ENCODE data around the gene RARRES2. TPM values are rescaled to one million over a fixed set of nuclear protein-coding genes. Genes with fewer than 3 reads are reported as not detected.
"Not testable (repeated sequence)": the region's sequence is repeated elsewhere in the genome, so short reads cannot be mapped to it uniquely, and the experiment has no call there.

The RARRES2 gene
- 6.2 TPM for total RNA-seq

DNA sequence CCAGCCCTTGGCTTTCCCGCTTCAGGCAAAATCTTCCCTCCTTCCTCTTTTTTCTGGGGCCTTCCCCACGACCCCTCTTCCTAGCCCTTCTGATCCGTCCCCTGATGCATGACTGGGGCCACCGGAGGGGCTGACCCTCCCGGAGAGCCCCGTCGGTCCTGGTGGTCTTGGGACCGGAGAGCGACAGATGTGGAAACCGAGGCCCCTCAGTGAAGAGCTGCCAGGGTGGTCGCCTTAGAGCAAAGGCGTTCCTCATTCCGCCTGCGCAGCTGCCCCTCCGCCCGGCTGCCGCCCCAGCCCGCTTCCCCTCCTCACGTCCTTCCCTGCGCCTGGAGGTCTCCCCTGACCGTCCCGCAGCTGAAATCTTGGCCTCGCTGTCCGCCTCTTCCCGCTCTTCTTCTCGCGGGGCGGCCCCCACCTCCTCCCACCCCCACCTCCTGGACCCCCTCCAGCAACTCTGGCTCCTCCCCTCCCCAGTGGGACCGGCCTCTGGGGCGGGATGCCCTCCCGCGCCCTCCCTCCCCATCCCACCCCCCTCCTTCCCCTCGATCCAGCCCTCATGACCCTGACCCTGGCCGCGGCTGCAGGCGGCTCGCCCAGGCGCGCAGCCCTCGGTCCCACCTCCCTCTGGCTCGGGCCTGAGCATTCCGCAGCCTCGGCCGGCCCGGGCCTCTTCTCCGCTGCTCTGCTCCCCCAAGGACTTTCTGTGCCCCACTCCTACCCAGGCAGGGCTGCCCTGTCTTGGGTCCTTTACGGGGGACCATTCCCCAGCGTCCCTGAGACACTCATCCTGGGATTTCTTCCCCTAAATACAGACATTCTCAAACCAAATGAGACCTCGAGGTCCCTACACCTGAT is at the start of gene RARRES2:
Gene RARRES2 (minus strand): TSS at position 367 of the 858 bp plus-strand sequence. CDS start 1,020 bp downstream, outside the sequence.
- DNase-seq: no peak

DNA sequence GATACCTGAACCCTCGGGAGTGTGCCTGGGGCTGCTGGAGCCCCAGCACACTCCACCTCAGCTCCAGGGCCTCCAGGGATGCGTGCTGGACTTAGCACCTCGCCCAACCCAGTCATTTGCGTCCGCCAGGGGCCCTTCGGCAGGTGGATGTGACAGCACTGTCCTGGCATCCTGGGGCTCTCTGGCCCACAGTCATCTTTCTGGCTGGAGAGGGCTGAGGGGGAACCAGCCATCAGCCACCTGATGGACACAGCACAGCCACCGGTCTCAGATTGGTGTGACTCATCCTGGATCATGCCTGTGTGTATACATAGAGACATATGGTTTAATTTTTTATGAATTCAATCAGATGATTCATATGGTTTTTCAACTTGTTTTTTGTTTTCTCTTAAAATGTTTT is 48.8 kb upstream of the RARRES2 start:
- DNase-seq: no peak

DNA sequence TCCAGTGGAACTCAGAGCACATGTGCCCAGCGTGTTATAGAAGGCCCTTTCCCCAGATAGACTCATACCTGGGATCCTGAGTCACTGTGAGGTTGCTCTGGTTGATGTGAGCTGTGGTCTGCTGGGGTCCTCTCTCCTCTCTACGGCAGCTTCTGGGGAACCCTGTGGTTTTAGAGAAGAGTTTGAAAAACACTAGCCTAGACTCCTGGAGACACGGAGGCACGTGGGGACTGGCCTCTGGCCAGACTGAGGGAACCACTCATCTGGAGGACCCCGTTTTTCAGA is 48.0 kb upstream of the RARRES2 start:
- DNase-seq: no peak

DNA sequence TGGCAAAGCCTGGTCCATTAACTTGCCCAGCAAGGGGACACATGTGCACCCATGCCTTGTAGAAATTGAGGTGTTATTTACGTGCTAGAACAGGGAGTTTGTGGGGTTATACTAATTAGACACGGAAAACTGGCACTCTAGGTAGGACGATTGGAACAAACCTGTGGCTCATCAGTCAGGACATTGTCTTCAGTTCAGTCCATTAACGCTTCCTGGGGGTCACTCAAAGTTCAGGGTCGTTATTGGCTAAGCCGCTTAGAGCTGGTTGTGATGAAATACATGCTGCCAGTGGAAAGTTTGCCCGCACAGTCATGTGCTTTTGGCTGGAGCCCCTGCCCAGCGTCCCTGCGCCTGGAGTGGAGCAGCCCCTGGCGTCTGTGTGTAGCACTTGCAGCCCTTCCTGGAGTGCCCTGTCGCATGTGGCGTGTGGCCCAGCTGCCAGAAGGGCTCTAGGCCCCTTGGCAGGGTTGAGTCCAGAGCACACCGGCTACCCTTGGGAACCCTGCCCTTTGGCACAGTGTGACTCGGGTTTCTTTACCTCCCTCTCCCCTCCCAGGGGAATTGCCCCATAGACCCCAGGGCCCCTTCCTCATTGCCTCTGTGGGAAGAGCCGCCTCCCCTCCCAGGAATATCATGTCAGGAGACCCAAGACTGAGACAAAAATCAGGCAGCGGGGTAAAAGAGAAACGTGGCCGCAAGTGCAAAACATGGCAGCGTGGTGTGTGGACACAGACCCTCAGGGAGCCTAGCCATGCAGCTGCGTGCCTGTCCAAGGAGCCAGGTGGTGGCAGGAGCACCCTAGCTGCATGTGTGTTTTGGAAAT is 47.5 kb upstream of the RARRES2 start:
- peak; percentile 47 for DNase-seq

DNA sequence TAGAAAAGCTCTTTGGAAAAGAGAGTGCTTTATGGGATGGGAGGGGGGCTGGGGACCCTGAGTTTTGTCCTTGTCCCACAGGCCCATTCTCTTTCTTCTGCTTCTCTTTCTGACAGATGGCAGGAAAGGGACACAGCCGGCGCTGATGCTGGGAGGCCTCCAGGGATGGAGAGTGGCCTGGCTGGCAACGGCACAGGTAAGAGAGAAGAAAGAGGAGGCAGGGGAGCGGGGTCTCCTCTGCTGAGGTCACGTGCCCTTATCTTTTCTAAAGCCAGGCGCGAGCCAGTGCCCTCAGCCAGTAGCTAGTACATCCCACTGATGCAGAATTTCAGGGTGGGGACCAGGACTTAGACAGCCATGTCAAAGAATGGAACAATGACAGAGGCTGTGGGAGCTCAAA is 46.9 kb upstream of the RARRES2 start:
- DNase-seq: no peak

DNA sequence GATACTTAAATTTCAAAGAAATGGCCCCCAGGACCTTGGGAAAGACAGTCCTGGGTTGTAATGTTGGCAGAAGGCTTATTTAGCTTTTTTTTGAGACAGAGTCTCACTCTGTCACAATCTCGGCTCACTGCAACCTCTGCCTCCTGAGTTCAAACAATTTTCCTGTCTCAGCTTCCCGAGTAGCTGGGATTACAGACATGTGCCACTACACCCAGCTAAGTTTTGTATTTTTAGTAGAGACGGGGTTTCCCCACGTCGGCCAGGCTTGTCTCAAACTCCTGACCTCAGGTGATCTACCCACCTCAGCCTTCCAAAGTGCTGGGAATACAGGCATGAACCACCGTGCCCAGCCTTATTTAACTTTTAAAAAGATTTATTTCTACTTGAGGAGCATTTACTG is 44.5 kb upstream of the RARRES2 start:
- not testable (repeated sequence) for DNase-seq

DNA sequence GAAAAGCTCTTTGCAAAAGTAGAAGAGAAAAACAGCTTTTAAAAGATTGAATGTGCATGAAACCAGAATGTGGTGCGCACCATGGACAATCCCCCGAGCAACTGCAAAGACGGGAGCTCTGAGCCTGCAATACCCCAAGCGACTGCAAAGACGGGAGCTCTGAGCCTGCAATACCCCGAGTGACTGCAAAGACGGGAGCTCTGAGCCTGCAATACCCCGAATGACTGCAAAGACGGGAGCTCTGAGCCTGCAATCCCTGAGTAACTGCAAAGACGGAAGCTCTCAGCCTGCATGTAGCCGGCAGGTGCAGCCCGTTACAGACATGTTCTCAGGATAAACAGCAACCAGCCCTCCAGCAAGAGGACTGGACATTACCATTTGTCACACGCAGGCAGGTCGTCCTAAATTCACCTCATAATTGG is 43.9 kb upstream of the RARRES2 start:
- DNase-seq: no peak

DNA sequence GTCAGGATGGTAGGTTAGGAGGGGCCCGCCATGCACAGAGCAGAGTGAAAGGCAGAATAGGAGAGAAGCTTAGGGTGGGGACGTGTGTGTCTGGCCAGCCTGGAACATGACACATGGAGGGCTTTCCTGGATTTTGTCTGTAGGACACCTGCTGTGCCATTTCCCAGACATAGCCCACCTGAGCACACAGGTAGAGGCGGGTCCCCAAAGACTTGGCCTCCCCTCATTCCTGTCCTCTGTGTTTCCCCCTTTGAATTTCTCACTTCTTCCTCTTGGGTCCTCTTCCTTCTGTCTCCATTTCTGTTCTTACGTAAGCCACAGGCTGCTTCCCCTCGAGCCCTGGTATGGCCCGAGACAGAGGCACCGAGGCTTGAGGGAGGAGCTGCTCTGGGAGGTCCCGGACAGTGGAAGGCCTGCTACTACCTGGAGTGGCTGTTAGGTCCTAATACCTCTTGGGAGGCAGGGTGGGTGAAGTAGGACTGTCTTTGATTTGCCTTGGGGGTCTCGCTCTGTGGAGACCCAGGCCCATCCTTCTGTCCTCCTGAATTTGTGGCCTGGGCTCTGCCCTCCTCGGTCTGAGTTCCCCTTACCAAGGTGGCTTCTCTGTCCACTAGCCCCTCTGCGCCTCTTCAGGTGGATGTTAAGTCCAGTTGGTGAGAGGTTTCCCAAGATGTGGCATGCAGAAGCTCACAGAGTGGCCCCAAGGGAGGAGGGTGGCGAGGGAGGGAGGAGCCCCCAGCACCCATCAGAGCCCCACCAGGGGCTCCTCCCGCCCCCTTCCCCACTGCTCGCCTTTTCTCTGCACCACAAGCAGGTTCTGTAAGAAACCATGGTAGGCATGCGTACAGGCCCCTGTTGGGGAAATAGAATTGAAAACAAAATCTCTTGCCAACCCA is 43.2 kb upstream of the RARRES2 start:
- DNase-seq: no peak

DNA sequence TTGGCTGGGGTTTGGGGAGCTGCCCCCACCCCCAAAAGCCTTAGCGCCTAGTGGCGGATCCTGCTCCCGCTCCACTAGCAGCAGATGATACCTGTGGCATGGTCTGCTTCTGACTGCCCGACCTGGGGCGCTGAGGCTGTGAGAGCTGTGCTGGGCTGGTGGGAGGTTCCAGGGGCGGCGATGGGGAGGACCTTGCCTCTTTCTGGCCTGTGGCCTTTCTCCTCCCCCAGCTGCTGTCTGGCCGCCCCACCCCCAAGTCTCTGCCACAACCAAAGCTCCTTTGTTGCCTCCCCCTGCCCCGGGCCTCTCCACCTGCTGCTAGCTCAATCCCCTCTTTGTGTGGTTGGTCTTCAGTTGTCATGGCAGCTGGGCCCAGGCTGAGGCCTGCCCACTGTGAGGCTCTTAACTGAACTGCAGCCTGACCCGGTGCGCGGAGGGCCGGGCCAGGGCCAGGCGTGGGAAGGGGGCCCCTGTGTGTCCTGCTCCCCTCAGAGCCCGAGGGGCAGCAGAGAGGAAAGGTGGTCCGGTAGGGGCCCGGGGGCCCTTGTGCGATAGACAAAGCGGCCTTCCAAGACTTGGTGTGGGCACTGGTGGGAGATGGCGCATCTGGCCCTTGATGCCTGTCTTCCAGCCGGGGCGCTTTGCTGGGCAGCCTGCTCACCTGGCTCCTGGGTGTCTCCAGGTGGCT is 42.4 kb upstream of the RARRES2 start:
- peak; percentile 94 for DNase-seq

DNA sequence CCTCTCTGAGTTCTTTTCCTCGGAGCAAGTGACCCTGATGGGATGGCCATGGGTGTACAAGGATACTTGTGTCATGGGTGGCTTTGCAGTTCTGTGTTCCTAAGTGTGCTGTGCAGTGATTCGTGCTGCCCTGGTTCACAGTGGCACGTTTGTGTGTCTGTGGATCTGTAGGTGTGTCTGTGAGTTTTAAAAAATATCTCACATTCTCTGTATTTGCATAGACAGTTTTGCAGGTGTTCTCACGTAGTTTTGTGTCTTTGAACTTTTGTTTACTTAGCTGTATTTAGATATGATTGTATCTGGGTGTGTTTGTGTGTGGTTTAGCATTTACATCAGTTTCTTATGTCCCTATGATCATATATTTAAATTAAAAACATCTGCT is 41.4 kb upstream of the RARRES2 start:
- no peak for DNase-seq

DNA sequence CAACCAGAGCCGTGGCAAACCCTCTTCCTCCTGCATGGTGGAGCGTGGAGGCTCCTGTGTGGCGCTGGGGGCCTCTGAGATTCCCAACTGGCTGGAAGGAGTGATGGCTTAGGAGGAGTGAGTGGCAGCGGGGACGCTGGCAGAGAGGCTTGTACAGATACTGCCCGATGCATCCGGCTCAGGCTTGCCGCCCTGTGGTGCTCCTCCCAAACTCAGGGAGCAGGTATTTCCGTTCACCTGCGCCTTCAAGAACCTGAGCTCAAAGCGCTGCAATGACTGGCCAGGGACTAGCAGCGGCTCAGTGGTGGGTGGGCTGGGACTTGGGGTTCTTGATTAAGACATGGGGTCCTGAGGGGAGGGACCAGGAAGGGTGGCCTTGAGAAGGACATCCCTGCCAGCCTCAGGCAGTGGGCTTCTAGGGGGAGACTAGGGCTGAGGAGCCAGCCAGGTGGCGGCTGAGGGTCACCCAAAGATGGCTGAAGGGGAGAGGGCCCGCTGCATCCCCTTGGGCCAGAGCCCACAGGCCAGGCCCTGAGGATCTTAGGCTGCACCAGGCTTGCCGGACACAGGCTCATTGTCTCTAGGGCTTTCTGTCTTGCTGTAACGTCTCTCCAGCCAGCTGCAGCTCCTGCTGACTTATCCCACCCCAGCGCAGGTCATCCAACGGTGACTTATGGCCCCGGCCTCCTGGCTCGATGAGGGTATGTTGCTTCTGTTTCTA is 40.9 kb upstream of the RARRES2 start:
- no peak for DNase-seq

DNA sequence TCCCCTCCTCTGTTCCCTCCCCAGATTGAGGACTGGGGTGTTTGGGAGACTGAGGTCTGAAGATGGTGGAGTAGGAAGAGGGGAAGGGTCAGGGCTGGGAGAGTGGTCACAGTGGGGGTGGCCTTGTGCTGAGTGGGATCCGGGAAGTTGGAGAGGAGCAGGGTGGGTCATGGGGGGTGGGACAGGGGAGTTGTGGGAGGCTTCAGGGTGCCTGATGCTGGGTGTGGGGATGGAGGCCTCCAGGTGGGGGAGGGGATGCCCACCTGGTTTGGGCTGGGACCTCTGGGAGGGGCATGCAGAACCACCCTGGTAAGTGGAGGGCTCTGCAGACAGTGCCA is 40.3 kb upstream of the RARRES2 start:
- no peak for DNase-seq

DNA sequence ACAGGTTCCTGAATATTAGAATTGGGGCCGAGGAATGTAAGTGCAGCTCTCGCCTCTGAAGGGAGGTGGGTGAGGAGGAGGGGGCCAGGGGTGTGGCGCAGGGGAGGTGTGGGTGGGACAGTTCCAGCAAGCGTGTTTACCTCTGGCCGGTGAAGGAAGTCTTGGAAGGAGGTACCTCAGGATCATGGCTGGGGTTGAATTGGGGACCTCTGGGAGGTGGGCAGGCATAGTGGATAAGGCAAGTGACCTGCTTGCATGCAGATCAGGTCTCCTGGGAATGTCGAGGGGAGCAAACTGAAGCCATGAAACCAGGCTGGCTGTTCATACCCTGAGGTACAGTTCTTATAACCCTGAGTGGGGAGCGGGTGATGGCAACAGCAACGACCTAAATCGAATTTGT is 39.7 kb upstream of the RARRES2 start:
- no peak for DNase-seq

DNA sequence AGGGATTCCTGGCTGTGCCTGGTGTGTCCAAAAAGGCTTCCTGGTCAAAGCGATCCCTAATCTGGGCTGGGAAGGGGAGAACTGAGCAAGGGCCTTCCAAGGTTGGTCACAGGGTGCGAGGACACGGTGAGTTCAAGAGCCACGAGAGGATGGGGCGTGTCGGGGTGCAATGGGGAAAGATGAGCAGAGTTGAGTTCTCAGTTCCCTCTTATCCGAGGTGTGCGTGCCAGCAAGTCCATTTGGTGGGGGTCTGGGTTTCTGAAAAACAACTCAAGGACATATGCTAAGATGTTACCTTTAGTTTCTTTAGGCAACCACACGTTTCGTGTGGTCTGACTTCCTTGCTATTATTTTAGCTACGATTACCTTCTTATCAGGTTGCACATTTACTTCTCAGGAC is 39.0 kb upstream of the RARRES2 start:
- DNase-seq: no peak

DNA sequence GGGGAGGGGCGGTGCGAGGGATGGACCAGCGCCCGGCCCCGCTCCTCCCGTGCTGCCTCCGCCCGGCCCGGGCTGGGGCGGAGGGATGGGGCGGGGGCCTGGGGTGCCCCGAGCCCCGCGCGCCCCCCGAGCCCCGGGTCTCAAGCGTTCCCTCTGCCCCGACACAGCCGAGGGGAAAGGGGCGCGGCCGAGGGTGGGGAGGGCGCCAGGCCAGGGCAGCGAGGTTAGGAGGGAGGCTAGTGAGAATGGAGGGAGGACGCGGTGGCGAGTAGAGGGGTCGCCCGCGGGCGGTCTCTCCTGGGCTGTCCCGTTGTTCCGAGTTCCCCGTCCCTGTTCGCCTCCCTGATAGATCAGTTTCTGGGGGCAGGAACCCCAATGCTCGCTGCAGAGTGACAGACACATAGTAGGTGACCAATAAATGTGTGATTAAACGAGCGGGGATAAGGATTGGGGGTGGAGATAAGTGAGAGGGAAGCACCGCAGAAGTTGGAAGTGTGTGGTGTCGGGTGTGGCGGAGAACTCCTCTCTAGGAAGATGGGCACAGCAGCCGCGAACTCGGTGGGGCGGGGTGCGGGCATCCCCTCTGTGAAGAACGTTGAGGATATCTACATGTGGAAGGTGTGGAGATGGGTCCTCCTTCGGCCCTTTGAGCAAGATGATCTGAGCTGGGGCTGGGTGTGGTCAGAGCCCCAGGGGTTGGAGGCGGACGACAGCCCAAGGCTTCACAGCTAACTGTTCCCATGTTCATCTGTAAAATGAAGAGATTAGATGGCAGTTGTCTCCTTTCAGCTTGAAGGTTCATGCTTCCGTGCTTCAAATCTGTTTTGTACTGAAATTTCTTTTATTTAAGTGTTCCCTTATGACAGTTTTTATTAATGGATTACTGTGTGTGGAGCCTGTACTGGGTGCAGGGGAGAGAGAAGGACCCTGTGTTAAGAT is 38.3 kb upstream of the RARRES2 start:
- DNase-seq: no peak

DNA sequence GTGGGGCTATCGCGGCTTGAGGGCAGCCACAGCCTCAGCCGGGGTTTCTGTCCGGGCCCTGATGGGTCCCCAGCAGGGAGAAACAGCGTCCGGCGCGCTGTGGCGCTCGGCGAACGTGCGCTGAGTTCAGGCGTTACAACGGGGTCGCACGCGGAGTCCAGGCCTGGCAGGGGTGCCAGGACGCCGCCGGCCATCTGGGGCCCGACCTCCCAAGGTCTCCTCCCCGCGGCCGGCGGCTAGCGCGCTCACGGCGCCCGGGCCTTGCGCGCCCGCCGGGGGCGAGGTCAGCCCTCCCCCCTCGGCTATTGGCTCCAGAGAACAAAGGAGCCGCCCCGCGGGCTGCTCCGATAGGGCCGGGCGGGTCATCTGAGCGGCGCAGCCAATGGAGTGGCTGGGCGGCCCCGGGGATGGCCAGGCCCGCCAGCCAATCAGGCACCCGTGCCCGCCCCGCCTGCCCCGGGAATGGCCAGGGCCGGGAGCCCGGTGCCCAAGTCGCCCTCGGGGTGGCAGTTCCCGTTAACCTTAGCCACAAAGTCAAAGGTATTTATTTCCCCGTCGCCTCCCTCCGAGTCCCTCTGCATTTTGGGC is 37.5 kb upstream of the RARRES2 start, which contains the start of gene ZNF775:
Gene ZNF775 (plus strand): TSS at position 478 of the 588 bp plus-strand sequence. CDS start 9,141 bp downstream, outside the sequence.
- peak; percentile 94 for DNase-seq

DNA sequence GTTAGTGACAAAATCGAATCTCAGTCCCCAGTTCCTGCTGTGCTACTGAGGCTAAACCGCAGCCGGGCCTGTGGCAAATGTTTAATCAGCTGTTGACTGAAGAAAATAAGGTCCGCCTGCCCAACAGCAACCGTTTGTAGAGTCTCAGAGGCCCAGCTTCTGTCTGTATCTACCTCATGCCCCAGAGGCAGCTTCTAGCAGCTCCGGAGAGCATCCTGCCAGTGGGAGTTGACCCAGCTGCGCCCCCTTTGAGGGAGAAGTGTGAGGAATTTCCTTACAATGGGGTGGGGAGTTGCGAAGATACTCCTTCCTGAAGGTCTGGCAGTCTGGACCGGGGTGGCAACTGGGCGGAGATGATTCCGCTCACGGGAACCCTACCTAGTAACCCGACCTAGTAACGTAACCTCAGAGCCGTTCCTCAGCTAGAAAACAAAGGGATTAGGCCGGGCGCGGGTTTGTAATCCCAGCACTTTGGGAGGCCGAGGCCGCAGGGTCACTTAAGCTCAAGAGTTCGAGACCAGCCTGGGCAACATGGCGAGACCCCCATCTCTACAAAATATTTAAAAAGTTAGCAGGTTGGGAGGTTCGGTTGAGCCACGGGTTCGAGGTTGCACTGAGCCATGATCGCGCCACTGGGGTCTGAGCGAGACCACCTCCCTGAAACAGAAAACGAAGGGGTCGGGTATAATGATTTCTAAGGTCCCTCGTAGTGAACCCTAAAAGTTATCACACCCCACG is 36.9 kb upstream of the RARRES2 start:
- peak; percentile 39 for DNase-seq

DNA sequence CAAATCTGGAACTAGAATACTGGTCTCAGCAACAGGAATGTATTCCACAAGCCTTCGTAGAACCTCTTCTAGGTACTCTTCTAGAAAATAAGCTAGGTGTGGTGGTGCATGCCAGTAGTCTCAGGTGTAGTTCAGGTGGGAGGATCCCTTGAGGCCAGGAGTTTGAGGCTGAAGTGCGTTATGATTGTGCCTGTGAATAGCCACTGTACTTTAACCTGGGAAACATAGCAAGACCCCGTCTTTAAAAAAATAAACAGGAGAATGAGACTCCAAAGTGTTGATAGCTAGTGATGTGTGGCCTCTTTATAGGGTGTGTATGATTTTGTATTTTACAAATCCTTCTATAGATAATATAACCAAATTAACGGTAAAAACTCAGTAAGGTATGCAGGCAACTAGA is 36.2 kb upstream of the RARRES2 start:
- DNase-seq: no peak

DNA sequence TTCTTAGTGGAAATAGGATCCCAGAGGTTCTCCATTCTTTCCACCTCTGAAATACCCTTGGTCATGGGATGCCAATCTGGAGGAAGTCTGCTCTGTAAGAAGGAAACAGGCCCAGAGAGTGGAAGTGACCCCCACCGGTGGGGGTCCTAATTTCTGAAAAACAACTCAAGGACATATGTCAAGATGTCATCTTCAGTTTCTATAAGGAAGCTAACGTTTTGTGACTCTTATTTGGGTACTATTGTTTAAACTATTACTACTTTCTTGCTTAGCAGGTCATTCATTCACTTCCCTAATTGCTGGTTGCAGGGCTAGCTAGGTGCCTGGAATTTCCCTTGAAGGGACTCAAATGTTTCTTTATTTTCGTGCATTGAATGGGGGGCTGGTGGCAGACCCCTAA is 35.8 kb upstream of the RARRES2 start:
- DNase-seq: no peak

Measured in occipital lobe (tissue), 2 donors.